Femur (tissue), 1 donor: ENCODE results near the gene PTPRU.

ENCODE experiments used
- DNase-seq: peaks from one replicate; pipeline ENCODE4 v3.0.0-alpha.2; 2017

The PTPRU gene

DNA sequence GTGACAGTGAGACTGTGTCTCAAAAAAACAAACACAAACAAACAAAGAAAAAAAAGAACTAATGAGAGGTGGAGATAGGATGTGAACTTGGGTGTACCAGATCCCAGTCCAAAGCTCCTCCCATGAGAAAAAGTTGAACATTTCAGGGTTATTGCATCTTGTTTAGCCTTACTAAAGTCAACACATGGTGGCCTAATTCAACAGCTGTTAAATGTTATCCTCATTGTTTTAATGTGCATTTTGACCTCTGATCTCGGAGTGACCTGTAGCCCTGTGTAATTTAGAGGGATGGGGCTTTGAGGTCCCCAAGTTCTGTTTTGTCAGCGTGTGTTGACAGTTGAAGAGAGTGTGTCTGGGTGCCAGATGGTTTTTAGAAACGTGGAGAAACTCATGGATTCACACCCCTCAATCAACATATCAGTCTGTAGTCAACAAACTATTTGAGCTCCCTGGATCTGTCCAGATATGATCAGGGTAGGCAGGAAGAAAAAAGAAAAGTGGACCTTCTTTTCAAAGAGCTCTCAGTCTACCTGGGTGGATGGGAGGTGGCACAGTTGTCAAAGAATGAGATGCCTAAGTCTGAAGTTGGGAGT is 34.7 kb downstream of the PTPRU start:
- no peak for DNase-seq

DNA sequence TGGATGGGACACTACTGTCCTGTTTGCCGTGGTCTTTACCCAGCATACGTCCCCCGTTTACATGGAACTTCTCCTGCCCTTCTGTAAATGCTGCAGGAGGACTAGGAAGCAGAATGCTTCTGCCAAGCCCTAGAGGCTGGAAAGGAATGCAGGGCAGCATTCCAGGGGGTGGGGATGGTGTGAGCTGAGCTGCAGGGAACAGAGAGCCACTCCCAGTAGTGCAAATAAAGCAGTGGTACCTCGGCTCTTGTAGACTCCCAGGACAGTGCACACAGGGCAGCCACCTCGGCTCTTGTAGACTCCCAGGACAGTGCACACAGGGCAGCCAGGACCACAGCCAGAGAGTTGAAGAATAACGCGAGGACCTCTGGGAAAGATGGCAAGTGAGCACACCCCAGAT is 35.4 kb downstream of the PTPRU start:
- peak; percentile 87 for DNase-seq

DNA sequence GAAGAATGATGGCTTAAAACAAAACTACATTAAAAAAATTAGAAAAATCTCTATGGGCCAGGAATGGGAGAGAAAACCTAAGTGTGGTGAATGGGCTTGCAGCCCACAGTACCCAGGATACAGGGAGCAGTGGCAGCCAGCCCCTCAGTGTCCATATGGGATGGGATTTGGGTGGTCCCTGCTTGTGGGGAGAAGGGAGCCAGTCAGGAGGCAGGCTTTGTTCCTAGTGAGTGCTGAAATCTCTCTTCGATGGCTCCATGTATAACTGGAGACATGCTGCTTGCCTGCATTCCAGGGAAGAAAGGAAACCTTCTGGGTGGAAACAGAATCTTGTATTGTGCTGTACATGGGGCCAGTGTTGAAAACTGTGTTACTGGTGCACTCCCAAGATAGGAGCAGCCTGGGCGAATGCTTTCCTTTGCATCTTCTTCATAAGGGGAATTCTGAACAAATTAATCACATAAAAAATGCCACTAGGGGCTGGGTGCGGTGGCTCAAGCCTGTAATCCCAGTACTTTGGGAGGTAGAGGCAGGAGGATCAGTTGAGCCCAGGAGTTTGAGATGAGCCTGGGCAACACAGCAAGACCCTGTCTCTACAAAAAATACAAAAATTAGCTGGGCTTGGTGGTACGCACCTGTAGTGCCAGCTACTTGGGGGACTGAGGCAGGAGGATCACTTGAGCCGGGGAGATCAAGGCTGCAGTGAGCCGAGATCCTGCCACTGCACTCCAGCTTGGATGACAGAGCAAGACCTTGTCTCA is 36.0 kb downstream of the PTPRU start:
- DNase-seq, result no peak

DNA sequence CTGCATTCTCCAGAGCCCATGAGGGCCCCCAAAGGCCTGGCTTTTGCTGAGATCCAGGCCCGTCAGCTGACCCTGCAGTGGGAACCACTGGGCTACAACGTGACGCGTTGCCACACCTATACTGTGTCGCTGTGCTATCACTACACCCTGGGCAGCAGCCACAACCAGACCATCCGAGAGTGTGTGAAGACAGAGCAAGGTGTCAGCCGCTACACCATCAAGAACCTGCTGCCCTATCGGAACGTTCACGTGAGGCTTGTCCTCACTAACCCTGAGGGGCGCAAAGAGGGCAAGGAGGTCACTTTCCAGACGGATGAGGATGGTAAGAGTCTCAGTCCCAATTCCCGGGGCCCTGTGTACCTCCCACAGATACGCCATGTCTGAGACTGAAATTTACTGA is 39.1 kb downstream of the PTPRU start:
- DNase-seq, result no peak

DNA sequence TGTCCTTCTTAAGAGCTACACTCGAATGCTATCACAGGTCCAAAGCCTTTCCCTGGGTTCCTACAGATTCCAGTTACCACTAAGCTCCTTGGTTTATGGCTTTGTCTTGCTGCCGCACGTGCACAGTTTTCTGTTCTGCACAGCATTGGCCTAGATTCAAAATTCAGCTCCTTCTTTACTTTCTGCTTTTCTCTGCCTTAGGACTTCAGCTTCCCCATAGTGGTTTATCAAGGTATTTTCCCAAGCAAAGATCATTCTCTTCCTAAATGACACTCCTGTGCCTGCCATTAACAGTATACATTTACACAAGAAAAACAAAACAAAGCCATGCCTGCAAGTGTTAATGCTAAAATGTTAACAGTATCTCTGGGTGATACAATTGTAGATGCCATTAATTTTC is 41.8 kb downstream of the PTPRU start:
- no peak for DNase-seq

DNA sequence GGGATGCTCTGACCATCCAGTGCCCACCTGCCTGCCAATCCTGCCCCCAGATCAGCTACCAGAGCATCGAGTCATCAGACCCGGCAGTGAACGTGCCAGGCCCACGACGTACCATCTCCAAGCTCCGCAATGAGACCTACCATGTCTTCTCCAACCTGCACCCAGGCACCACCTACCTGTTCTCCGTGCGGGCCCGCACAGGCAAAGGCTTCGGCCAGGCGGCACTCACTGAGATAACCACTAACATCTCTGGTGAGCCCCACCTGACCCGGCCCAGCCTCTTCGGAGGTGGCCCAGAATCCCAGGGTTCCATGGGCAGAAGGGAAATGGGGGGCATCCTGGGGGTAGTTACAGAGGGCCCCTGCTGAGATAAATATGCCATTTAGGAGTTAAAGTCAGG is 43.1 kb downstream of the PTPRU start:
- DNase-seq, result no peak

DNA sequence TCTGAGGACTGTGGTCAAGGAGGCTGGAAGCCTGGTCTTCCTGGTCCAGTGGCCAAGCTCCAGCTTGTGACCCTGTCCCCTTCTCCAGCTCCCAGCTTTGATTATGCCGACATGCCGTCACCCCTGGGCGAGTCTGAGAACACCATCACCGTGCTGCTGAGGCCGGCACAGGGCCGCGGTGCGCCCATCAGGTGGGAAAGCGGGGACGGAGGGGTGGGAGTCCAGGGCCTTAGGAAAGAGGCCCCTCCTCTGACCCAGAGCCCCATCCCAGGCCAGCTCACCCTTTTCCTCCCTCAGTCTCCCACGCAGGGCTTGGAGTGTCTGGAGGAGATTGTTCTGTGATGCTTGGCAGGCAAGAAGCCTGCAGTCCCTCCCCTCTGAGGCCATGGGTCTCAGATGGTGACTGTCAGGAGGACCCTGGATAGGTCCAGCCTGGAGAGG is 43.6 kb downstream of the PTPRU start:
- no peak for DNase-seq

DNA sequence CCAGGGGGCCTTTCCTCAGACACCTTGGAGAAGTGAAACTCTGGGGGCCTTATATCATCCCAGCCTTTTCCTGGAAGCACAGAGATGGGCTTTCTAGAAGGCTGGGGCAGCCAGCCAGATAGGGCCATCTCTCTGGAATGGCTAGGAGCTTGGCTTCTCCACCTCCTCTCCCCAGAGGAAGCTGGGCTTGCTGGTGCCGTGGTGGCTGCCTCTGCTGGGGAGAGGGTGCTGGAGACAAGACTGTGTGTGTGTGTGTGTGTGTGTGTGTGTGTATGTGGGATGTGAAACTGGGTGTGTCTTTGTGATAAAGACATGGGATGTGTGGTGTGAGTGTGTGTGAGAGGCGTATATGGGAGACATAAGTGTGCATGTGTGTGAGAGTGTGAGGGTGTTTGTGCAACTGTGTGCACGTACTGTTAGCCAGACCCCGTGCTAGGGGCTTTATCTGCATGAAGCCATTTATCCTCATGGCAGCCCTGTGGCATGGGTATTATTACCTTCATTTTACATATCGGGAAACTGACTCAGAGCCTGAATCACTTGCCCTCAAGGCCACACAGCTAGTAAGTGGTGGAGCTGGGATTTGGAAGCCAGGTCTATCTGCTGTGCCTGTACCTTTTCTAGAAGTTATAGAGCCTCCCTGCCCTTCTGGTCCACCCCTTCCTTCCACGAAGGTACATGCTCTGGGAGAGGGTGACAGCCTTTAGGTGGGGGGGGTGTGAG is 44.2 kb downstream of the PTPRU start:
- no peak for DNase-seq

DNA sequence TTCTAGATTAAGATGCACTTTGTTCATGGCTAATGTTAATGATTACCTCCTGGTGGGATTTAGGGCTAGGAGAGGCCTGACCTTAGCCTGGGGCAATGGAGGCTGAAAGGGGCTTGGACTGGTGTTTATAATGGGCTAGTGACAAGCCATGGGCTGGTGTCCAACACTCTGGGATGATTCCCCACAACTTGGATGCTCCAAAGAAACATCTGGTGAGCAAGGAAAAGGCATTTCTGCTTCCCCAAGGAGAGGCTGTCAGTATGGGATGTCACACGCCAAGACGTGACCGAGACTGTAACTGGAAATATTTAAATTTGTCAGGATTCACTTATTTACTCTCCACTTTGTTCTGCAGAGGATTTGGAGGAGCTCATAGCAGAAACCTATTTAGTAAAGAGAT is 45.2 kb downstream of the PTPRU start:
- no peak for DNase-seq

DNA sequence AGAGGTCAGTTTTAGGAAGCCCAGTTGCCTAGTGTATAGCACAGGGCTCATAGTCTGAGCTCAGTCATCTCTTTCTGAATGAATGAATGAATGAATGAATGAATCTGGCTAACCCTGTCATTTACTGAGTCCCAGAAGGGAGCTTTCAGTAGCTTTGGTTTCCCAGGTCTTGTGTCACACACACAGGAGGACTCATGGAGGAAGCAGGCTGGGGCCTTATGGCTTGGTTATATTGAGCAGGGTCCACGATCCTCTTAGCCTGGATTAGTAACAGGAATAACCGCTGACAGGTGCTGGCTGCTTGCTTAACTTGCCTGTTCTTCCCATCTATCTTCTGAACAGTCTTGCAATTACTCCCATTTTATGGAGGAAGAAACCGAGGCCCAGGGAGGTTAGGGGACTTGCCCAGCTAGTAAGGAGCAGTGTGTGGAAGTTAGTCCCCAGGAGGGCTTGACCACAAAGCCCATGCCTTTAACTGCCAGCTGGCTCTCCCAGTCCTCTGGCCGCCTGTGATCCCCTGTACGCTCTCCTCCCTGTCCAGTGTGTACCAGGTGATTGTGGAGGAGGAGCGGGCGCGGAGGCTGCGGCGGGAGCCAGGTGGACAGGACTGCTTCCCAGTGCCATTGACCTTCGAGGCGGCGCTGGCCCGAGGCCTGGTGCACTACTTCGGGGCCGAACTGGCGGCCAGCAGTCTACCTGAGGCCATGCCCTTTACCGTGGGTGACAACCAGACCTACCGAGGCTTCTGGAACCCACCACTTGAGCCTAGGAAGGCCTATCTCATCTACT is 46.0 kb downstream of the PTPRU start:
- no peak for DNase-seq

DNA sequence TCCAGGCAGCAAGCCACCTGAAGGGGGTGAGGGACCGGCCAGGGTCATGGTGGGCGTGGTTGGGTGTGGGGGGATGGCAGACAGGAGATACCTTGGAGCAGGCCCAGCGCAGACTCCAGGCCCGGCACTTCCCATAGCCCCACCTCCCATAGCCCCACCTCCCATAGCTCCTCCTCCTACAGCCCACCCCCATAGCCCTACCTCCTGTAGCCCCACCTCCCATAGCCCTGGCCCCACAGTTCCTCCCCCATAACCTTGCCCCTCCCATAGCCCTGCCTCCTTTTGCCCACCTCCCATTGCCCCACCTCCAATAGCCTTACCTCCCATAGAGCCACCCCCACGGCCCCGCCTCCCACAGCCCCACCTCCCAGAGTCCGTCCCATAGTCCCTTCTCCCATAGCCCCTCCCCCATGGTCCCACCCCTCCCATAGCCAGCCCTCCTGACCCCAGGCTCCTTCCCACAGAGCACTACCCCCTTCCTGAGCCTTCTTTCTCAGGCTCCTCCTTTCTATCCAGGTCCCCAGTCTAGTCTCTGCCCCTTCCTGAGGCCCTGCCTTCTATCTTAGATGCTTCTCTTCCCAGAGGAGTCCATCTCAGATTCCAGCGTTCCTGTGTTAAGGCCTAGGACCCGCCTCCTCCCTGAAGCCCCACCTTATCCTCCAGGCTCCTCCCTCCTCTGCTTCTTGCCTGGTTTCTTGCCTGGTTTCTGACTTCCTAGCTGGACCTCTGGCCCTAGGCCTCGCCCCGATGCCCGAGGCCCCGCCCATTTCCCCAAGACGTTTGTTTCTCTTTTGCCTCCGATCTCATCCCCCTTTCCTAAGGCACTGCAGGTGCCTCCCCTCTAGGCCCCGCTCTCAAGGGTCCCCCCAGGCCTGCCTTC is 46.8 kb downstream of the PTPRU start:
- DNase-seq, result no peak

DNA sequence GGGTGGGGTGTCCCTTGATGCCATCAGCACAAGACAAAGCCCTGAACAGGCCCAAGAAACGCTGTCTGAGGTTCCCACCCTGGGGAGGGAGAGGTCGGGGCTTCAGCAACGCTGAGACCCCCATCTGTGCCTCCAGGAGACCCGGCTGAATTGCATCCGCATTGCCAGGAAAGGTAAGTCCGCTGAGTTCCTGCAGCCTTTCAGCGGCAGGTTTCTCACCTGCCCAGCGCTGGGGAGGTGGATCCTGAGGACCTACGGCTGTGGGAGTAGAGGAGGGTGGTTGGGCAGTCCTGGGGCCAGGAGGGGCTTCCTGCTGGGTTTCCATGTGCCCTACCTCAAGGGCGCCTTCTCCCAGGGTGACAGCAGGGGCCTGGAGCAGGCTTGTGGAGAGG is 47.5 kb downstream of the PTPRU start:
- no peak for DNase-seq

DNA sequence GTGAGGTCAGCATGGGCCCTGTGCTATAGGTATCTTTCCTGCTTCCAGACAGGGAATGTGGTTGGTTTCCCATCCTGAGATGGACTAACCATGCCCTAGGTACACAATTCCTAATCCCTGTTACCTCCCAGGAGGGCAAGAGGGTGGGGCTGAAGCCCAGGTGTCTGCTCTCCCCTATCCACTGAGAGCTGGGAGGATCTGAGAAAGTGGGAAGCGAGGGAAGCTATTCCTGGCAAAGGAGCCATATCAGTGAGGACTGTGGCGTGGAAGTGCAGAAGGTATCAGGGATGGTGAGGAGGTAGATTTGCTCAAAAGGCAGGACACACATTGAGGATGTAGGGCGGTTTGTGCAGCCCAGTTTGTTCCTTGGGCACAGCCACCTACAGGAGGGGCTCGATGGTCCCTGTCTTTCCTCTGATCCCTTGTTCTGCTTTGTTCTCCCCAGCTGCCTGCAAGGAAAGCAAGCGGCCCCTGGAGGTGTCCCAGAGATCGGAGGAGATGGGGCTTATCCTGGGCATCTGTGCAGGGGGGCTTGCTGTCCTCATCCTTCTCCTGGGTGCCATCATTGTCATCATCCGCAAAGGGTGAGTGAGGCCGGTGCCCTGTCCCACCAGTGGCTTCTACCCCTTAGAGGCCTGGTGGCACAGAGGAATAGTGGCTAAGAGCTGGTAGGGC is 48.1 kb downstream of the PTPRU start:
- DNase-seq, result no peak

DNA sequence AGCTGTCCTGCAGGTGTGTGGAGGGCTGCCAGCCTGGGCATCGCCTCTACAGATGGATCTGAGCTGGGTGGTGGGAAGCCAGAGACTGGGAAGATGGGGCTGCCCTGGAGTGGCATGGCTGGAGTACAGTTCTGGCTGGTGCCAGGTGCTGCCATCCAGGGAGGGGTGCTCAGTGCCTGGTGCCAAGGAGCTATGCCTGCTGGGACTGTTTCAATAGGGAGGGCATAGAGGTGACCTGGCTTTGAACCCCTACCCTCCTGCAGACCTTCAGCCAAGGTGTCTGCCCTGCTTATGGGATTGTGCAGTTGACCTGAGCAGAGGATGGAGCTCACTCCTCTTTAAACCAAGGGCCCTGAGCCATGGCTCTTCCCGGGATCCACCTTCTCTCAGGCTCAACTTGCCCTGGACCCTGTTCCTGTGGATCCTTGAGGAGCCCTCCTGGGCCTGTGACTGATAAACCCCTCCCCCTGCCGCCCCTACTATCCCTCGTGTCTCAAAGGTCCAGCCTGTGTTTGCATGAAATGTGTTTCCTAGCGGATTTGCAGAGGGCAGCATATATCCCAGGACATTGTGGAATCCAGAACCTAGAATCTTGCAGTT is 48.7 kb downstream of the PTPRU start:
- DNase-seq, result no peak

DNA sequence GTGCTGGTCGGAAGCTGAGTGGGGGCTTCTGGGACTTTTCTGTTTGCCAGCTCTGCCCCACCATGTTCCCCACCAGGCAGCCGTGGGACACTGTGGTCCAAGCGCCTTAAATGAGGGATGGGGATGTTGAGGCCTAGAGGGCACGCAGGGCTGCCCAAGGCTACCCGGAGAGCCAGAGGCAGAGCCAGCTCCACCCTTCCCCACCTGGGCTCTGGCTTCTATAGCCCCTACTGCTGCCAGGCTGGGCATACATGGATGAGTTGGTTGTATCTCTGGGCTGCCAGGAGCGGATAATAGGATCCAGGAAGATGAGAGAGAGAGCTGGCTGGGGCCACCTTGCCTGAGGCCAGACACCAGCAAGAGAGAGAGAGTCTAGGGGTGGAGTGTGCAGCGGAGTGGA is 49.4 kb downstream of the PTPRU start:
- DNase-seq, result no peak

DNA sequence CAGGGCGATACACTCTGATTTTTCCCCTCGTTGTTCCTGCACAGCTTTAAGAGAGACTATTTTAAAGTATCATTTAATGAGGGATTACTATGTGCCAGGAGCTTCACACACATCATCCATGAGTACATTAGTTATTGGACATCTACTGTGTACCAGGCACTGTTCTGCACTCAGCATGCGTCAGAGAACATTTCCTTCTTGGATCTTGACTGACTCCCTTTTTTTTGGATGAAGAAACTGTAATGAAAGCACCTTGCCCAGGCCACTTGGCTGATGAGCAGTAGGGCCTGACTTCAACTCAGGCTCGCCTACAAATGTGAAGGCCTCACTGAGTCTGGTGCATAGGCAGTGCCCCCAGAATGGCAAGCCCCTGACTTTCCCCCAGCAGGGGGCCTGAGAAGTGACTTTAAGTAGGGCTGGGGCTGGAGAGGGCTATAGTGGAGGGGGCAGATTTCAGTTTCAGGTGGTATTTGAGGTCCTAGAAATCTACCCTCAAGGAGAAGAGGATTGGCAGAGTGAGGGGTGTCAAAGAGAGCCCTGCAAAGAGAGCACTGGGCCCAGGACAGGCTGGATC is 50.0 kb downstream of the PTPRU start:
- no peak for DNase-seq

DNA sequence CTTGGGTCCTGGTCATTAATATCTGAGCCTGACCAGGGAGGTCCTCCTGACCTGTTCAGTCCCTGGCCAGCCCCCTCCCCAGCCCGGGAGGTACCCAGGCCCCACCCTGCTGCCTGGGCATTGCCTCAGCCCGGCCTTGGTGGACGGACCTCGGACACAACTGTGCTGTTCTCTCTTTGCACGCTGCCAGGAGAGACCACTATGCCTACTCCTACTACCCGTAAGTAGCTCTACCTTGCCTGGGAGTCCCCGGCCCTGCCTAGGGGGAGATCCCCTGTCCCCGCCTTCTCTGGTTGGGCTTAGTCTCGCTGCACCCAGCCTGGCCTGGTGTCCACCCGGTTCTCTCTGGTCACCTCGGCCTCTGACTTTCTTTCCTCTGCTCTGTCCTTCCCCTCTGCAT is 53.2 kb downstream of the PTPRU start:
- no peak for DNase-seq

DNA sequence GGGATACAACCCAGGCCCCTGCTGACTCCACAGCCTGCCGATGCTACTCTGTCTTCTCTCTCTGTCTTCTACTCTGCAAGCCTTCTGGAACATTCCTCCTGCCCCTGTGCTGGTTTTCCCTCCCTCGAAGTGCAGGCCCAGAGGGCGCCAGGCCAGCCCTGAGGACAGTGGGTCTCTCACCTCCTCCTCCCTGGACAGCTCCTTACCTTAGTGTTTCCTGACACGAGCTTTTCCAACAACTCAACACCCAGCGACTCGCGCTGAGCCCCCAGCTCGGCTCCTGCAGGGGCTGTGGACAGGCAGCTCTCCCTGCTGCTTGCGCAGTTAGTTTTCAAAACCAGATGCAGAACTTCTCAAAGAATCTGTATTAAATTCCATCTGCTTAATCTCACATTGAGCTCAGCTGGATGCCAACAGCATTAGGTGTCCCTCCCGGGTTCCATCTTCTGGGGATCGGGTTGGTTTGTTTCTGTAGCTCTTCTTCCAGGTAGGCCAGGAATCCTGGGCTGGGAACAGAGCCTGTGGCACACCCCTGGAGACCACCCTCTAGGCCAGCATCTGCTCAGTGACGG is 54.2 kb downstream of the PTPRU start:
- DNase-seq, result no peak

DNA sequence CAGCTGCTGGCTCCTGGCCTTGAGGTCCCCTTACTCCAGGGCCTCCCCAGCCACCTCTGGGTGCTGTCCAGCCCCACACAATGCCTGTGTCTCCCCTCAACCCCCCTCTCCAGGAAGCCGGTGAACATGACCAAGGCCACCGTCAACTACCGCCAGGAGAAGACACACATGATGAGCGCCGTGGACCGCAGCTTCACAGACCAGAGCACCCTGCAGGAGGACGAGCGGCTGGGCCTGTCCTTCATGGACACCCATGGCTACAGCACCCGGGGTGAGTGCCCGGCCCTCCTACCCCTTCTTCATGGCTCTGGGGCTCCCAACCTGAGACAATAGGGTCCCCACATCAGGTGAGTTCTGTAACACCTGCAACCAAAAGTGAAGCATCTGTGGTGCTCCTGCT is 55.4 kb downstream of the PTPRU start:
- no peak for DNase-seq

DNA sequence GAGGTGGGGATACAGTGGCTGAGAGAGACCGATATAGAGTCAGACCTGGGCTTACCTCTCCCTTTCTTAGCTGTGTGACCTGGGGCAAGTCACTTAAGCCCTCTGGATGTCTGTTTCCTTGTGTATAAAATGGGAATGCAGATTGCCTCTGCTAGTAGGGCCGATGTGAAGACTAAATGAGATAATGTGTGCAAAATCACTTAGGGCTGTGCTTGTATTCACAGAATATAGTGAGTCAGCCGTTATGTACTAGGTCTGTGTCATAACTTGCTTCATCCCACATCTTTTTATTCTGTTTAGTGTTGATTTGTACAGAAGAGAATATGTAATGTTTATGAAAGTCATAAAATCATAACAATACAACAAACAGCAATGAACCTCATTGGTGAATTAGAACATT is 56.0 kb downstream of the PTPRU start:
- DNase-seq, result no peak

DNA sequence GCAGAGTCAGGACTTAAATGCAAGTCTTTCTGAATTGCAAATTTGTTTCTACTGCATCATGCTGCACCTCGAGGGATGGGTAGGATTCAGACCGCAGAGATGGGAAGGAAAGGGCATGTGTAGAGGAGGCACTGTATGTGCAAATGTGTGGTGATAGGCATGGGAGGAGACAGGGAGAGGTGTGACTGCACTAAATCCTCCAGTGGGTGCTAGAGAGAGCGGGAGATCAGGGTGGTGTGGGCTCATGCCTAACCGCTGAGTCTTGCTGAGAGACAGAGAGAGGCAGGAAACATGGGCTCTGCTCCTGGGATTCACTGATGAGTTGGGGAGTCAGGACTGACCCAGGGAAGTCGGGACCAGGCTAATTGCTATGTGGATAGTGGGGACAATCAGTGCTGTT is 61.1 kb downstream of the PTPRU start:
- peak; percentile 5 for DNase-seq
